SJCRH30 (cell line): ENCODE measurements around the gene SPAG9. TPM values are rescaled to one million over a fixed set of nuclear protein-coding genes. Genes with fewer than 3 reads are reported as not detected.
"Not testable (repeated sequence)": the region's sequence is repeated elsewhere in the genome, so short reads cannot be mapped to it uniquely, and the experiment has no call there.

Experiments used
- DNase-seq, 2 experiments: peaks; one replicate each; pipeline ENCODE4 v3.0.0-alpha.2; 2015 to 2020
- H3K27ac ChIP-seq: fragments of 250-450 bp; sonication (Bioruptor Pico); 2 replicates; pipeline ENCODE4 v1.5.1; 2020; ENCODE audit warnings: mild to moderate bottlenecking, moderate library complexity
- H3K27me3 ChIP-seq: fragments of 250-450 bp; sonication (Bioruptor Pico); 2 replicates; pipeline ENCODE4 v1.5.1; 2020; ENCODE audit warnings: mild to moderate bottlenecking, moderate library complexity
- H3K36me3 ChIP-seq: fragments of 250-450 bp; sonication (Bioruptor Pico); 2 replicates; pipeline ENCODE4 v1.5.1; 2020; ENCODE audit warnings: mild to moderate bottlenecking, moderate library complexity
- H3K4me1 ChIP-seq: fragments of 250-450 bp; sonication (Bioruptor Pico); 2 replicates; pipeline ENCODE4 v1.5.1; 2020; ENCODE audit warnings: mild to moderate bottlenecking, moderate library complexity
- H3K4me3 ChIP-seq: fragments of 250-450 bp; sonication (Bioruptor Pico); 2 replicates; pipeline ENCODE4 v1.5.1; 2020; ENCODE audit warnings: mild to moderate bottlenecking, moderate library complexity
- H3K9me3 ChIP-seq: fragments of 250-450 bp; sonication (Bioruptor Pico); replicated peaks from 2 replicates; pipeline ENCODE4 v1.5.1; 2020; ENCODE audit warnings: mild to moderate bottlenecking, moderate library complexity
- total RNA-seq: library from RNA; depleted of rRNA; stranded (reverse); fragments of >200 nt; shearing (Covaris generic); gene quantifications from 2 replicates; pipeline ENCODE4 v1.2.3, GENCODE V29; 2014

The SPAG9 gene
- total RNA-seq, 1 experiment from 2014 or later = 42.8 TPM

GRCh38 chr17:51152766-51153209, 32.1 kb upstream of the SPAG9 start:
- Histone ChIP-seq H3K27me3 (no peaks in the 10 kb centered on the region), H3K36me3 (peaks cover 17% of the 10 kb centered on the region; the same call in 1 of the 2 replicates), H3K4me3 (peak overlapping the region; percentile 86), H3K27ac (peak overlapping the region; percentile 73), H3K9me3 (no peaks in the 10 kb centered on the region), H3K4me1 (peaks cover 3% of the 10 kb centered on the region)
- peak; percentile 13 to 61 for DNase-seq

DNA sequence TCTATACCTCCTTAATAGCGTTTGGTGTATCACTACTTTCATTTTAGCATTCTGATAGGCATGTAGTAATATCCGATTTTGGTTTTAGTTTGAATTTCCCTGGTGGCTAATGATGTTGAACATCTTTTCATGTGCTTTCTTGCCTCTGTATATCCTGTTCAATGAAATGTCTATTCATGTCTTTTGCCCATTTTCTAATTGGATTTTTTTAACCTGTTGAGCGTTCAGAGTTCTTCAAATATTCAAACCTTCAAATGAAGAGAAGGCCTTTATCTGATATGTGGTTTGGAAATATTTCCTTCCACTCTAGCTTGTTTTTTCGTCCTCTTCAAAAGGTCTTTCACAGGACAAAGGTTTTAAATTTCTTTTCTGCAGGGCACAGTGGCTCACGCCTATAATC, 30.3 kb upstream of the SPAG9 start:
- no peak for DNase-seq
- Histone ChIP-seq H3K4me1 (peaks cover 13% of the 10 kb centered on the region), H3K9me3 (no peaks in the 10 kb centered on the region), H3K4me3 (no peak overlapping the region), H3K27me3 (no peaks in the 10 kb centered on the region), H3K27ac (no peak overlapping the region), H3K36me3 (peaks cover 3% of the 10 kb centered on the region; the same call in 1 of the 2 replicates)

GRCh38 chr17:51149163-51149562, 28.5 kb upstream of the SPAG9 start:
- peaks cover 13% of the 10 kb centered on the region for H3K4me1 ChIP-seq
- no peaks in the 10 kb centered on the region for H3K36me3 ChIP-seq
- H3K4me3 ChIP-seq = no peak overlapping the region
- no peaks in the 10 kb centered on the region for H3K9me3 ChIP-seq
- no peak overlapping the region for H3K27ac ChIP-seq
- no peaks in the 10 kb centered on the region for H3K27me3 ChIP-seq
- no peak for DNase-seq

GRCh38 chr17:51147650-51148049, 27.0 kb upstream of the SPAG9 start:
- H3K9me3 ChIP-seq = no peaks in the 10 kb centered on the region
- H3K27me3 ChIP-seq = no peaks in the 10 kb centered on the region
- peaks cover 13% of the 10 kb centered on the region for H3K4me1 ChIP-seq
- peak overlapping the region; percentile 13; the same call in 1 of the 2 replicates for H3K27ac ChIP-seq
- H3K4me3 ChIP-seq = no peak overlapping the region
- no peaks in the 10 kb centered on the region for H3K36me3 ChIP-seq
- peak; percentile 17 to 32 for DNase-seq

- no peak overlapping the region for H3K4me3 ChIP-seq
- H3K4me1 ChIP-seq = peaks cover 13% of the 10 kb centered on the region
- DNase-seq = peak in 1 of 2 experiments; percentile 22
Measured at GRCh38 chr17:51144266-51145022, 23.8 kb upstream of the SPAG9 start.

GRCh38 chr17:51142597-51142996, 21.9 kb upstream of the SPAG9 start:
- H3K27me3 ChIP-seq = no peaks in the 10 kb centered on the region

More at GRCh38 chr17:51144266-51145022, 23.8 kb upstream of the SPAG9 start:
- H3K9me3 ChIP-seq = no peaks in the 10 kb centered on the region
- no peaks in the 10 kb centered on the region for H3K27me3 ChIP-seq
- no peaks in the 10 kb centered on the region for H3K36me3 ChIP-seq
- no peak overlapping the region for H3K27ac ChIP-seq

GRCh38 chr17:51135956-51136355, 15.3 kb upstream of the SPAG9 start:
- H3K27me3 ChIP-seq = no peaks in the 10 kb centered on the region
- no peak for DNase-seq
- no peaks in the 10 kb centered on the region for H3K9me3 ChIP-seq
- no peaks in the 10 kb centered on the region for H3K4me1 ChIP-seq
- H3K27ac ChIP-seq = no peak overlapping the region
- no peaks in the 10 kb centered on the region for H3K36me3 ChIP-seq
- no peak overlapping the region for H3K4me3 ChIP-seq

More at GRCh38 chr17:51142597-51142996, 21.9 kb upstream of the SPAG9 start:
- no peak for DNase-seq
- Histone ChIP-seq H3K4me1 (peaks cover 7% of the 10 kb centered on the region), H3K27ac (no peak overlapping the region), H3K36me3 (no peaks in the 10 kb centered on the region), H3K4me3 (no peak overlapping the region), H3K9me3 (no peaks in the 10 kb centered on the region)

GRCh38 chr17:51133365-51133764, 12.7 kb upstream of the SPAG9 start:
- no peaks in the 10 kb centered on the region for H3K9me3 ChIP-seq
- H3K27ac ChIP-seq = no peak overlapping the region
- H3K4me1 ChIP-seq = no peaks in the 10 kb centered on the region
- no peak overlapping the region for H3K4me3 ChIP-seq
- H3K27me3 ChIP-seq = no peaks in the 10 kb centered on the region
- DNase-seq = no peak
- H3K36me3 ChIP-seq = no peaks in the 10 kb centered on the region

- Histone ChIP-seq H3K9me3 (no peaks in the 10 kb centered on the region), H3K27ac (no peak overlapping the region), H3K36me3 (no peaks in the 10 kb centered on the region), H3K4me1 (no peaks in the 10 kb centered on the region), H3K27me3 (no peaks in the 10 kb centered on the region), H3K4me3 (no peak overlapping the region)
- DNase-seq = no peak
Measured at GRCh38 chr17:51132964-51133319, 12.3 kb upstream of the SPAG9 start.

- Histone ChIP-seq H3K27ac (no peak overlapping the region), H3K4me1 (no peaks in the 10 kb centered on the region), H3K27me3 (no peaks in the 10 kb centered on the region), H3K36me3 (no peaks in the 10 kb centered on the region), H3K4me3 (no peak overlapping the region), H3K9me3 (no peaks in the 10 kb centered on the region)
- no peak for DNase-seq
Measured at GRCh38 chr17:51128076-51128475, 7.4 kb upstream of the SPAG9 start.

DNA sequence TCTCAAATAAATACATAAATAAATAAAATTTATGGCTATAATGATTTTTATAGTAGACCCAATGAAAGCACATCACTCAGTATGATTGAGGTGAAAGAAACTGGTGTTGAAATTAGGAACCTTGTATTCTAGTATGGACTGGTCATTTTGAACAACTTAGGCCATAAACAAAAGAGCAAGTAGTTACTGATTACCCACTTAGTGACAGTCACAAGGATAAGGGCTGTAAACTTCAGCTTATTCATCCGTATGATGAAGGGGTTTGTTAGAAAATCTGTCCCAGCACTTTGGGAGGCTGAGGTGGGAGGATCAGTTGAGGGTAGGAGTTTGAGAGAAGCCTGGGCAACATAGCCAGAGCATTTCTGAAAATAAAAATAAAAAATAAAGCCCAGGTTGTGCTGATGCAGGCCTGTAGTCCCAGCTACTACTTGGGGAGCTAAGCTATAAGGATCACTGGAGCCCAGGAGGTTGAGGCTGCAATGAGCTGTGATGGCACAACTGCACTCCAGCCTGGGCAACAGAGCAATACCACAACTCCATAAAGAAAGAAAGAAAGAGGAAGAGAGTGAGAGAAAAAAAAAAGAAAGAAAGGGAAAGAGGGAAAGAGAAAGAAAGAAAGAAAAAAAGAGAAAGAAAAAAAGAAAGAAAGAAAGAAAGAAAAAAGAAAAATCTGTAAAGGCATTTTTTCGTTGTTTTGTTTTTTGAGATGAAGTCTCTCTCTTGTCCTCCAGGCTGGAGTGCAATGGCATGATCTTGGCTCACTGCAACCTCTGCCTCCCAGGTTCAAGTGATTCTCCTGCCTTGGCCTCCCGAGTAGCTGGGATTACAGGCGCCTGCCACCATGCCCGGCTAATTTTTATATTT, 4.2 kb upstream of the SPAG9 start:
- DNase-seq = no peak
- no peak overlapping the region for H3K4me3 ChIP-seq
- no peaks in the 10 kb centered on the region for H3K27me3 ChIP-seq
- H3K27ac ChIP-seq = no peak overlapping the region
- H3K36me3 ChIP-seq = no peaks in the 10 kb centered on the region
- H3K9me3 ChIP-seq = no peaks in the 10 kb centered on the region
- no peaks in the 10 kb centered on the region for H3K4me1 ChIP-seq

DNA sequence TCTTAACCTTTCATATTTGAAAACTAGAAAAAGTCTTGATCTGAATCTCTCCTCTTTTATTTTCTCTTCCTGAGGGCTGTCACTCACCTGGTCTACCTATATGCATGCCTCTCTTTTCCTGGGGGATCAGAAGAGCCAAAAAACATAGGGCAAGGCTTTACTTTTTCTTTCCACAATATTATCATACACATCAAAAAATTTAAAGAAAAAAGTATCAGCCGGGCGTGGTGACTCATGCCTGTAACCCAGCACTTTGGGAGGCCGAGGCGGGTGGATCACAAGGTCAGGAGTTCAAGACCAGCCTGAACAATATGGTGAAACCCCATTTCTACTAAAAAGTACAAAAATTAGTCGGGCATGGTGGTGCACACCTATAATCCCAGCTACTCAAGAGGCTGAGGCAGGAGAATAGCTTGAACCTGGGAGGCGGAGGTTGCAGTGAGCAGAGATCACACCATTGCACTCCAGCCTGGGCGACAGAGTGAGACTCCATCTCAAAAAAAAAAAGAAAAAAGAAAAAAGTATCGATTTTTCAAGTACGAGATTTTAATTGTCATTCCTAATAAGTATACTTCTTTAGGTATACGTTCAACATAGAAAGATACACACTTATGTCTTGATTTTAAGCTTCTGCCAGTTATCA, 1.9 kb upstream of the SPAG9 start:
- H3K4me3 ChIP-seq = peak overlapping the region; percentile 74
- H3K27me3 ChIP-seq, DNase-seq, H3K36me3 ChIP-seq, H3K4me1 ChIP-seq, H3K9me3 ChIP-seq: not testable (repeated sequence)
- H3K27ac ChIP-seq = peak overlapping the region; percentile 94

DNA sequence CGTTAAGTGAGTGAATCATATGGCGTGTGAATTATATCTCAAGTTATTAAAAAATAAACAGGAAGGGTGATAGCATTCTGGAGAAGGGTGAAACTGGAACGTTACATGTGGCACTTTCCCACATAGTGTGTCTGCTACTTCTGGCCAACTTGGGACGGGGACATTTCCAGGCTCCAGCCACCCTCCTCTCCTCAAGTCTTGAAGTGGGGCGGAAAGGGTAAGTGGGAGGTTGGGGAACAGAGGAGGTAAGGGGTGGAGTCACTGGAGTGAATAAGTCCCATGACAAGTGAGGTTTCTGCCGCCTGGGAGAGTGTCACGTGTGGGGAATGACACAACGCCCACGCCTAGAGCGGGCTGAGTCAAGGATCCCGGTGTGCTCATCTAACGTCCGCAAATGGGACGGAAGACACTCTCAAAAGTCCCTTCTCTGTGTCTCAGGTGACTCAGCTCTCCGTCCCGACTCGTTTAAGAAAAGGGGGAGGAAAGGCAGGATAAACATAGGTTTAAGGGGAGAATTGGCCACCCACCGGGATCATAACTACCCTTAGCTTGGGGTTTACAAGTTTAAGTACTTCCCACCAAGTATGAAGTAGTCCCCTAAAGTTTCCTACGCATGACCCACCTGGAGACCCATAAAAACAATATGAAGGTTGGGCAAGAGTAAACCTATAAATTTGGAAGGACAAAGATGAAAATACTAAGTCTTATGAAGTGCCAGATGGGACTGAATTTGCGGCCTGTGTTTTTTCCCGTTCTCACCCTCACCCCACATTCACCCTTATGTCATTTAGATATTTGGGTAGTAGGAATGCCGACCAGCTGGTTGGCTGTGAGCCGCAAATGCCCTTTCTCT, 1.2 kb upstream of the SPAG9 start:
- no peaks in the 10 kb centered on the region for H3K4me1 ChIP-seq
- H3K27me3 ChIP-seq = no peaks in the 10 kb centered on the region
- H3K9me3 ChIP-seq = no peaks in the 10 kb centered on the region
- H3K27ac ChIP-seq = peak overlapping the region; percentile 94
- no peaks in the 10 kb centered on the region for H3K36me3 ChIP-seq
- peak overlapping the region; percentile 74 for H3K4me3 ChIP-seq
- peak; percentile 83 to 85 for DNase-seq

DNA sequence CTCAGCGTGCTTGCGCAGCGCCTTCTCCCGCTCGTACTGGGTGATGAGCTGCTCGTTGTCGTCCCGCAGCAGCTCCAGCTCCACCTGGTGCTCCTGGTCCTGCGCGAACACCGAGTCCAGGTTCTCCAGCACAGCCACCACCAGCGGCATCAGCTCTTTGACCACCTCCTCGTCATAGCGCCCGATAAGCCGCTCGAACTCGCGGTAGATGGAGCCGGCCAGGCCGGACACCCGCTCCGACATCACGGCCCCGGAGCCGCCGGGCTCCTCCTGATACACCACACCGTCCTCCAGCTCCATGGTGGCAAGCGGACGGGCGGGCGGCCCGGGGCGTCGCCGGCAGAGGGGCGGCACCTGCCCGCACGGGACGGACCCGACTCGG, 320 bp downstream of the SPAG9 start:
- H3K36me3 ChIP-seq = no peaks in the 10 kb centered on the region
- no peaks in the 10 kb centered on the region for H3K4me1 ChIP-seq
- no peak for DNase-seq
- H3K4me3 ChIP-seq = peak overlapping the region; percentile 74
- no peak overlapping the region for H3K27ac ChIP-seq
- H3K27me3 ChIP-seq = no peaks in the 10 kb centered on the region
- no peaks in the 10 kb centered on the region for H3K9me3 ChIP-seq
